Gastrocnemius medialis (tissue), 4 donors: Measurements from ENCODE around the gene LPCAT3. TPM values are rescaled to one million over a fixed set of nuclear protein-coding genes. Genes with fewer than 3 reads are reported as not detected.

Source experiments
- ATAC-seq, 2 donors: fragments of 150-250 bp; one replicate each; pipeline ENCODE4 v1.9.1; 2016
- DNase-seq, 2 donors: peaks; one replicate each; pipeline ENCODE4 v3.0.0-alpha.2; 2019
- H3K27ac ChIP-seq, 4 donors: fragments of 200-600 bp; sonication (generic); 1 replicate in 1 of 4; 2 replicates in 3 of 4; pipeline ENCODE4 v1.5.1; 2016 to 2018; ENCODE audit warnings: mild to moderate bottlenecking in 2 of 4, moderate library complexity in 1 of 4
- H3K27me3 ChIP-seq, 3 donors: fragments of 200-600 bp; sonication (generic) in 2 of 3; 1 replicate in 1 of 3; 2 replicates in 2 of 3; pipeline versions ENCODE4 v1.5.1 to v1.6.0; 2016 to 2019; ENCODE audit warnings: mild to moderate bottlenecking in 1 of 3, moderate library complexity in 1 of 3
- H3K36me3 ChIP-seq, 2 donors: fragments of 200-600 bp; sonication (generic) in 1 of 2; one replicate each; pipeline ENCODE4 v1.5.1; 2017 to 2018
- H3K4me1 ChIP-seq, 2 donors: fragments of 200-600 bp; sonication (generic) in 1 of 2; one replicate each; pipeline ENCODE4 v1.5.1; 2016 to 2017; ENCODE audit warnings: mild to moderate bottlenecking in 2 of 2
- H3K4me3 ChIP-seq, 4 donors: fragments of 200-600 bp; sonication (generic) in 3 of 4; 1 replicate in 1 of 4; 2 replicates in 3 of 4; pipeline ENCODE4 v1.5.1; 2016 to 2019; ENCODE audit warnings: mild to moderate bottlenecking in 2 of 4
- H3K9me3 ChIP-seq, 3 donors: fragments of 200-600 bp; sonication (generic) in 2 of 3; 1 replicate in 1 of 3; 2 replicates in 2 of 3; pipeline ENCODE4 v1.5.1; 2016 to 2019
- CTCF ChIP-seq, 5 experiments: fragments of 450-650 bp in 3 of 5; fragments of 200-600 bp in 2 of 5; sonication (generic) in 2 of 5; IDR thresholded peaks in 4 of 5; conservative IDR thresholded peaks in 1 of 5; 1 replicate in 4 of 5; 2 replicates in 1 of 5; pipeline ENCODE4 v1.5.1; 2016 to 2019; ENCODE audit warnings: antibody characterized with exemption in 5 of 5, mild to moderate bottlenecking in 3 of 5, moderate library complexity in 3 of 5
- POLR2A ChIP-seq, 2 donors: fragments of 450-650 bp; IDR thresholded peaks; one replicate each; pipeline ENCODE4 v1.6.1; 2017; ENCODE audit warnings: antibody characterized with exemption in 2 of 2, mild to moderate bottlenecking in 2 of 2, moderate library complexity in 2 of 2
- in situ Hi-C, 4 donors: fragments of 200-750 bp; cut with MboI; loops; one replicate each; pipeline versions ENCODE4 v1.15.0 to v1.8.0; 2017; ENCODE audit warnings: low sequenced_read_pairs in 4 of 4
- intact Hi-C: fragments of 100-400 bp; cut with DNase I; formaldehyde crosslinking; loops from one replicate; pipeline ENCODE4 v1.15.1; 2023; ENCODE audit warnings: low total_unique reads
- total RNA-seq, 4 donors: library from RNA; depleted of rRNA; stranded (reverse); fragments of >200 nt; gene quantifications; one replicate each; pipeline versions ENCODE4 v1.1.0 to v1.2.3, GENCODE V29; 2016

Gene LPCAT3
- total RNA-seq, 4 donors from 2014 or later: 19.4 to 42.8 (median 36.7) TPM

GRCh38 chr12:6979021-6979420 lies 39.3 kb downstream of the LPCAT3 start:
- peak overlapping the region in 2 of 4 donors; percentile 38 to 52 for H3K27ac ChIP-seq
- in situ Hi-C loops (no loop called here), intact Hi-C loops (loop anchor here (10.0 kb wide), 1 partner anchor 294 kb away; the partner anchor contains the start of gene ZNF384)
- no peak for ATAC-seq
- no peaks in the 10 kb centered on the region for H3K4me1 ChIP-seq
- H3K36me3 ChIP-seq: peaks cover 0 to 93% of the 10 kb centered on the region in 2 donors
- H3K4me3 ChIP-seq: no peak overlapping the region
- no peaks in the 10 kb centered on the region for H3K27me3 ChIP-seq
- no peak for DNase-seq
- H3K9me3 ChIP-seq: no peaks in the 10 kb centered on the region
- TF ChIP-seq POLR2A (IDR thresholded peaks at IDR 0.05) (no peak), CTCF (IDR thresholded peaks at IDR 0.05 in 4 of 5, conservative IDR thresholded peaks at IDR 0.05 in 1 of 5) (no peak)

GRCh38 chr12:6978611-6979011 lies 39.7 kb downstream of the LPCAT3 start:
- no peaks in the 10 kb centered on the region for H3K4me1 ChIP-seq
- ATAC-seq (peak; percentile 18 to 32), DNase-seq (no peak)

GRCh38 chr12:6978188-6978587 lies 40.1 kb downstream of the LPCAT3 start:
- H3K9me3 ChIP-seq: no peaks in the 10 kb centered on the region
- no peak overlapping the region for H3K4me3 ChIP-seq
- H3K36me3 ChIP-seq: peaks cover 0 to 94% of the 10 kb centered on the region in 2 donors
- intact Hi-C loops: loop anchor here (10.0 kb wide), 1 partner anchor 293 kb away; the partner anchor contains the start of gene ZNF384
- no peaks in the 10 kb centered on the region for H3K4me1 ChIP-seq
- no peak for ATAC-seq
- in situ Hi-C loops: no loop called here
- no peak for DNase-seq
- H3K27me3 ChIP-seq: no peaks in the 10 kb centered on the region
- TF ChIP-seq POLR2A (IDR thresholded peaks at IDR 0.05): no peak
- TF ChIP-seq CTCF (IDR thresholded peaks at IDR 0.05 in 4 of 5, conservative IDR thresholded peaks at IDR 0.05 in 1 of 5): no peak
- peak overlapping the region in 2 of 4 donors; percentile 38 to 52 for H3K27ac ChIP-seq

More at GRCh38 chr12:6978611-6979011, 39.7 kb downstream of the LPCAT3 start:
- Histone ChIP-seq H3K36me3 (peaks cover 0 to 95% of the 10 kb centered on the region in 2 donors), H3K27ac (peak overlapping the region in 2 of 4 donors; percentile 38 to 52), H3K4me3 (no peak overlapping the region), H3K27me3 (no peaks in the 10 kb centered on the region), H3K9me3 (no peaks in the 10 kb centered on the region)
- in situ Hi-C loops (no loop called here), intact Hi-C loops (loop anchor here (10.0 kb wide), 1 partner anchor 294 kb away; the partner anchor contains the start of gene ZNF384)
- TF ChIP-seq POLR2A (IDR thresholded peaks at IDR 0.05) (no peak), CTCF (IDR thresholded peaks at IDR 0.05 in 4 of 5, conservative IDR thresholded peaks at IDR 0.05 in 1 of 5) (no peak)

- Histone ChIP-seq H3K27me3 (no peaks in the 10 kb centered on the region), H3K27ac (peak overlapping the region in 1 of 4 donors; percentile 52), H3K9me3 (no peaks in the 10 kb centered on the region), H3K4me1 (peaks cover 1 to 2% of the 10 kb centered on the region in 2 donors), H3K4me3 (no peak overlapping the region), H3K36me3 (peaks cover 0 to 88% of the 10 kb centered on the region in 2 donors)
- TF ChIP-seq POLR2A (IDR thresholded peaks at IDR 0.05) (no peak), CTCF (IDR thresholded peaks at IDR 0.05 in 4 of 5, conservative IDR thresholded peaks at IDR 0.05 in 1 of 5) (no peak)
- ATAC-seq (no peak), DNase-seq (no peak)
- in situ Hi-C loops (no loop called here), intact Hi-C loops (loop anchor here (10.0 kb wide), 1 partner anchor 293 kb away; the partner anchor contains the start of gene ZNF384)
Observed at GRCh38 chr12:6977653-6978052, 40.6 kb downstream of the LPCAT3 start.
